GM12878 (cell line): ENCODE data around the gene MMEL1. TPM values are rescaled to one million over a fixed set of nuclear protein-coding genes. Genes with fewer than 3 reads are reported as not detected.

Source experiments
- ATAC-seq: fragments of 200-7000 bp; cut with Tn5 transposase; 3 replicates; pipeline ENCODE4 v1.9.1; 2020; ENCODE audit warnings: mild to moderate bottlenecking, moderate library complexity
- BruUV-seq: library from RNA; stranded (reverse); fragments of 400-500 nt; replicated peaks from 2 replicates; lab custom pipeline; 2021; lab: Mats Ljungman, UMichigan
- CTCF ChIA-PET: fragments of 300-600 bp; sonication (Branson Sonifier 250); formaldehyde crosslinking; extraction: SDS; loops from one replicate; lab custom pipeline; 2021; ENCODE audit warnings: inconsistent platforms; lab: Yijun Ruan, JAX
- POLR2A ChIA-PET: fragments of 350-600 bp; formaldehyde crosslinking; extraction: SDS; loops from one replicate; lab custom pipeline; 2021; ENCODE audit warnings: inconsistent platforms; lab: Charles Lee
- RAD21 ChIA-PET: fragments of 300-600 bp; sonication (Branson Sonifier 250); formaldehyde crosslinking; loops from one replicate; lab custom pipeline; 2023; ENCODE audit warnings: antibody characterized with exemption; ENCODE audit not compliant: unreplicated experiment; lab: Charles Lee
- SMC1A ChIA-PET: fragments of 300-600 bp; sonication (Branson Sonifier 250); formaldehyde crosslinking; loops from one replicate; lab custom pipeline; 2023; ENCODE audit not compliant: unreplicated experiment, uncharacterized antibody; lab: Charles Lee
- DNase-seq: peaks from one replicate; pipeline ENCODE4 v3.0.0-alpha.2; 2011; ENCODE audit warnings: low read depth, low spot score
- FAIRE-seq: peaks from 3 replicates; lab custom pipeline; 2011; peaks lifted over from hg19 to GRCh38; lab: Jason Lieb, UNC
- H2AFZ ChIP-seq: 2 replicates; pipeline ENCODE4 v1.6.0; 2011; ENCODE audit warnings: low read depth, low read length, control low read depth; ENCODE audit not compliant: control insufficient read depth
- H3K27ac ChIP-seq: 2 replicates; pipeline ENCODE4 v1.5.1; 2011; ENCODE audit warnings: control low read depth; ENCODE audit not compliant: control insufficient read depth, insufficient read depth
- H3K27me3 ChIP-seq, 2 experiments: replicated peaks in 1 of 2; 2 replicates each; pipeline versions ENCODE4 v1.6.0 to v1.6.1; 2011; ENCODE audit warnings: low read length in 1 of 2; ENCODE audit not compliant: control insufficient read depth in 2 of 2, insufficient read depth in 2 of 2
- H3K36me3 ChIP-seq, 2 experiments: 2 replicates each; pipeline ENCODE4 v1.5.1; 2011; ENCODE audit warnings: low read length in 1 of 2; ENCODE audit not compliant: control insufficient read depth in 2 of 2, insufficient read depth in 2 of 2
- H3K4me1 ChIP-seq: 2 replicates; pipeline ENCODE4 v1.6.1; 2011; ENCODE audit warnings: mild to moderate bottlenecking, low read length, moderate library complexity, mixed read lengths; ENCODE audit not compliant: control insufficient read depth, insufficient read depth
- H3K4me2 ChIP-seq: 2 replicates; pipeline ENCODE4 v1.6.0; 2011; ENCODE audit warnings: control low read depth; ENCODE audit not compliant: control insufficient read depth, insufficient read depth
- H3K4me3 ChIP-seq: fragments of 200-600 bp; sonication (generic); 2 replicates; pipeline ENCODE4 v1.5.1; 2016
- H3K79me2 ChIP-seq: 2 replicates; pipeline ENCODE4 v1.6.0; 2011; ENCODE audit warnings: low read length; ENCODE audit not compliant: control insufficient read depth, insufficient read depth
- H3K9ac ChIP-seq: 2 replicates; pipeline ENCODE4 v1.8.0; 2011; ENCODE audit warnings: low read length, control low read depth, mixed read lengths; ENCODE audit not compliant: control insufficient read depth, insufficient read depth
- H3K9me3 ChIP-seq: replicated peaks from 3 replicates; pipeline ENCODE4 v1.5.1; 2011; ENCODE audit warnings: mild to moderate bottlenecking, low read length; ENCODE audit not compliant: control insufficient read depth, insufficient read depth
- H4K20me1 ChIP-seq: 2 replicates; pipeline ENCODE4 v1.6.0; 2011; ENCODE audit not compliant: control insufficient read depth, insufficient read depth
- EGR1 ChIP-seq, 2 experiments: IDR thresholded peaks; 1 replicate in 1 of 2; 2 replicates in 1 of 2; pipeline ENCODE4 v1.6.1; 2011 to 2012; ENCODE audit warnings: low read depth in 2 of 2, low read length in 2 of 2, borderline replicate concordance in 1 of 2, mild to moderate bottlenecking in 1 of 2, moderate library complexity in 1 of 2
- FOS ChIP-seq: IDR thresholded peaks from 3 replicates; pipeline ENCODE4 v1.6.1; 2011; ENCODE audit warnings: borderline replicate concordance; ENCODE audit not compliant: insufficient read length; ENCODE audit errors: extremely low read depth
- KAT2A ChIP-seq: conservative IDR thresholded peaks from 2 replicates; pipeline ENCODE4 v1.6.1; 2011; ENCODE audit warnings: low read depth, low read length; ENCODE audit not compliant: control insufficient read depth
- LARP7 ChIP-seq: fragments of 450-650 bp; IDR thresholded peaks from 2 replicates; pipeline ENCODE4 v1.6.1; 2017; ENCODE audit warnings: mild to moderate bottlenecking
- NRF1 ChIP-seq: conservative IDR thresholded peaks from 2 replicates; pipeline ENCODE4 v1.6.1; 2011; ENCODE audit warnings: mild to moderate bottlenecking, low read depth, low read length, improper control_type of control experiment
- RAD51 ChIP-seq: fragments of 450-650 bp; IDR thresholded peaks from 2 replicates; pipeline ENCODE4 v1.6.1; 2016; ENCODE audit warnings: moderate library complexity, mild to moderate bottlenecking, inconsistent platforms
- RCOR1 ChIP-seq: conservative IDR thresholded peaks from 2 replicates; pipeline ENCODE4 v1.6.1; 2012; ENCODE audit warnings: low read depth, low read length, improper control_type of control experiment
- SP1 ChIP-seq: IDR thresholded peaks from one replicate; pipeline ENCODE4 v1.6.1; 2011; ENCODE audit warnings: low read depth, low read length
- SREBF2 ChIP-seq: IDR thresholded peaks from 2 replicates; pipeline ENCODE4 v1.6.1; 2012; ENCODE audit warnings: mild to moderate bottlenecking, low read length
- TCF7 ChIP-seq: IDR thresholded peaks from 2 replicates; pipeline ENCODE4 v1.6.1; 2014; ENCODE audit warnings: antibody characterized with exemption, borderline replicate concordance
- YBX1 ChIP-seq: fragments of 450-650 bp; IDR thresholded peaks from 2 replicates; pipeline ENCODE4 v1.6.1; 2016; ENCODE audit warnings: antibody characterized with exemption
- ZNF207 ChIP-seq: fragments of 450-650 bp; IDR thresholded peaks from 2 replicates; pipeline ENCODE4 v1.6.1; 2014; ENCODE audit warnings: antibody characterized with exemption, mild to moderate bottlenecking, borderline replicate concordance
- WGBS: methylation state at CpG from one replicate; pipeline ENCODE4 v1.1.6; 2016; ENCODE audit warnings: low lambda C conversion rate; ENCODE audit not compliant: insufficient replicate concordance, insufficient coverage; ENCODE audit errors: missing lambda C conversion rate; 5-methylcytosine and 5-hydroxymethylcytosine counted together
- in situ Hi-C: fragments of 300-500 bp; cut with MboI; formaldehyde crosslinking; loops from 9 replicates; pipeline ENCODE4 v1.14.3; 2018; ENCODE audit warnings: mixed read lengths
- intact Hi-C: fragments of 100-400 bp; cut with micrococcal nuclease; formaldehyde crosslinking; loops from one replicate; pipeline ENCODE4 v1.14.2; 2022; ENCODE audit not compliant: unreplicated experiment
- polyA plus RNA-seq, 11 experiments: library from polyadenylated mRNA; depleted of rRNA in 4 of 11; unstranded in 6 of 11; stranded (reverse) in 5 of 11; fragments of >200 nt; fragmentation: Nextera tagmentation in 4 of 11; fragmentation: Illumina TruSeq in 1 of 11; extraction: Ambion mirVana in 4 of 11; extraction: Trizol in 1 of 11; gene quantifications; 1 replicate in 1 of 11; 2 replicates in 10 of 11; pipeline versions ENCODE4 v1.2.1 to v1.2.3, GENCODE V29; 2011 to 2016; ENCODE audit warnings: inconsistent platforms in 2 of 11, missing spikeins in 2 of 11, low read depth in 1 of 11
- total RNA-seq, 4 experiments: library from RNA; depleted of rRNA in 3 of 4; stranded (reverse); fragments of >200 nt in 3 of 4; fragmentation: Illumina TruSeq in 1 of 4; extraction: Trizol in 1 of 4; gene quantifications; 2 replicates each; pipeline versions ENCODE4 v1.2.1 to v1.2.3, GENCODE V29; 2013 to 2021
- TF ChIP-seq, protein P1 (sequence below): IDR thresholded peaks from 2 replicates; pipeline ENCODE4 v1.6.1; 2011; ENCODE audit warnings: borderline replicate concordance, low read depth, mild to moderate bottlenecking, moderate library complexity, low read length; ENCODE audit not compliant: insufficient read depth, poor library complexity, severe bottlenecking
- TF ChIP-seq, protein P2 (sequence below): fragments of 450-650 bp; formaldehyde crosslinking; IDR thresholded peaks from 2 replicates; pipeline ENCODE4 v1.4.0; 2020; ENCODE audit warnings: mild to moderate bottlenecking, moderate library complexity
- TF ChIP-seq, protein P3 (sequence below): IDR thresholded peaks from 2 replicates; pipeline ENCODE4 v1.6.1; 2012; ENCODE audit warnings: improper control_type of control experiment, low read depth, low read length; ENCODE audit not compliant: insufficient replicate concordance

Gene MMEL1
- total and polyA plus RNA-seq, 10 of the 15 experiments (the other 5 are each of a cell fraction or from before 2014, with no cell fraction given), result 0.11 TPM; not detected in 9

DNA sequence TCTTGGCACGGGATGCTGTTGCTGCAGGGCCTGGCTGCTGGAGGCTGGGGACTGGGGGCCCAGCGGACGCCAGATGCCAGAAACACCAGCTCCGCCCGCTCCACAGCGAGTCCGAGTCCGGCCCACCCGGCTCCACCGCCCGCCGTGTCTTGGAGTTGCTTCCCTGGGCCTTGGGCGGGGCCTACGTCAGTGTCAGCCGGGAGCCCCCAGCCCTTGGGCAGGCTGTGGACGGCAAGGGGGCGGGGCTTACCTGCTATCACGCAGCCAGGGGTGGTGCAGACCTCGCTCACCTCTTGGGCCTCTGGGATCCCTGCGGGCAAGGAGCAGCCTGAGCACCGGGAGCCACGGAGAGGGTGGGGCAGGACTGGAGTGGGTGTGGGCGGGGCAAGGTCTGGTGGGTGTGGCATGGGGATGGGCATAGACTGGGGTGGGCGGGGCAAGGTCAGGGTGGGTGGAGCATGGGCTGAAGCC lies 21.8 kb downstream of the MMEL1 start:
- no peak for DNase-seq
- CTCF ChIA-PET, result interaction anchor here (0.6 kb wide), 1 partner anchor 1037 kb away, joined by 3 read pairs; no protein-coding TSS in a partner anchor
- Histone ChIP-seq H3K4me3 (no peak overlapping the region), H3K79me2 (no peaks in the 10 kb centered on the region), H3K27me3 (no peaks in the 10 kb centered on the region), H2AFZ (no peak overlapping the region), H3K4me1 (no peaks in the 10 kb centered on the region), H3K4me2 (no peak overlapping the region), H3K9me3 (no peaks in the 10 kb centered on the region; the same call in 2 of the 3 replicates), H4K20me1 (no peaks in the 10 kb centered on the region), H3K9ac (no peak overlapping the region), H3K27ac (no peak overlapping the region), H3K36me3 (no peaks in the 10 kb centered on the region)
- WGBS, result 32% methylated on average over 24 of the region's 24 CpGs
- BruUV-seq, result no TSS peak
- SMC1A ChIA-PET, result no interaction called here
- in situ Hi-C loops (no loop called here), intact Hi-C loops (no loop called here)
- RAD21 ChIA-PET, result no interaction called here
- POLR2A ChIA-PET, result no interaction called here
- peak; percentile 60 for ATAC-seq
- FAIRE-seq, result no peak
- TF ChIP-seq, protein P1, sequence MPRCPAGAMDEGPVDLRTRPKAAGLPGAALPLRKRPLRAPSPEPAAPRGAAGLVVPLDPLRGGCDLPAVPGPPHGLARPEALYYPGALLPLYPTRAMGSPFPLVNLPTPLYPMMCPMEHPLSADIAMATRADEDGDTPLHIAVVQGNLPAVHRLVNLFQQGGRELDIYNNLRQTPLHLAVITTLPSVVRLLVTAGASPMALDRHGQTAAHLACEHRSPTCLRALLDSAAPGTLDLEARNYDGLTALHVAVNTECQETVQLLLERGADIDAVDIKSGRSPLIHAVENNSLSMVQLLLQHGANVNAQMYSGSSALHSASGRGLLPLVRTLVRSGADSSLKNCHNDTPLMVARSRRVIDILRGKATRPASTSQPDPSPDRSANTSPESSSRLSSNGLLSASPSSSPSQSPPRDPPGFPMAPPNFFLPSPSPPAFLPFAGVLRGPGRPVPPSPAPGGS, result no peak
- TF ChIP-seq, protein P2, sequence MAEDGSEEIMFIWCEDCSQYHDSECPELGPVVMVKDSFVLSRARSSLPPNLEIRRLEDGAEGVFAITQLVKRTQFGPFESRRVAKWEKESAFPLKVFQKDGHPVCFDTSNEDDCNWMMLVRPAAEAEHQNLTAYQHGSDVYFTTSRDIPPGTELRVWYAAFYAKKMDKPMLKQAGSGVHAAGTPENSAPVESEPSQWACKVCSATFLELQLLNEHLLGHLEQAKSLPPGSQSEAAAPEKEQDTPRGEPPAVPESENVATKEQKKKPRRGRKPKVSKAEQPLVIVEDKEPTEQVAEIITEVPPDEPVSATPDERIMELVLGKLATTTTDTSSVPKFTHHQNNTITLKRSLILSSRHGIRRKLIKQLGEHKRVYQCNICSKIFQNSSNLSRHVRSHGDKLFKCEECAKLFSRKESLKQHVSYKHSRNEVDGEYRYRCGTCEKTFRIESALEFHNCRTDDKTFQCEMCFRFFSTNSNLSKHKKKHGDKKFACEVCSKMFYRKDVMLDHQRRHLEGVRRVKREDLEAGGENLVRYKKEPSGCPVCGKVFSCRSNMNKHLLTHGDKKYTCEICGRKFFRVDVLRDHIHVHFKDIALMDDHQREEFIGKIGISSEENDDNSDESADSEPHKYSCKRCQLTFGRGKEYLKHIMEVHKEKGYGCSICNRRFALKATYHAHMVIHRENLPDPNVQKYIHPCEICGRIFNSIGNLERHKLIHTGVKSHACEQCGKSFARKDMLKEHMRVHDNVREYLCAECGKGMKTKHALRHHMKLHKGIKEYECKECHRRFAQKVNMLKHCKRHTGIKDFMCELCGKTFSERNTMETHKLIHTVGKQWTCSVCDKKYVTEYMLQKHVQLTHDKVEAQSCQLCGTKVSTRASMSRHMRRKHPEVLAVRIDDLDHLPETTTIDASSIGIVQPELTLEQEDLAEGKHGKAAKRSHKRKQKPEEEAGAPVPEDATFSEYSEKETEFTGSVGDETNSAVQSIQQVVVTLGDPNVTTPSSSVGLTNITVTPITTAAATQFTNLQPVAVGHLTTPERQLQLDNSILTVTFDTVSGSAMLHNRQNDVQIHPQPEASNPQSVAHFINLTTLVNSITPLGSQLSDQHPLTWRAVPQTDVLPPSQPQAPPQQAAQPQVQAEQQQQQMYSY (CRISPR knock-in tag), result no peak
- TF ChIP-seq NRF1, result no peak
- no peak for TF ChIP-seq RCOR1
- no peak for TF ChIP-seq YBX1
- no peak for TF ChIP-seq TCF7
- no peak for TF ChIP-seq SP1
- no peak for TF ChIP-seq SREBF2
- no peak for TF ChIP-seq RAD51
- no peak for TF ChIP-seq ZNF207
- TF ChIP-seq FOS, result no peak
- TF ChIP-seq, protein P3, sequence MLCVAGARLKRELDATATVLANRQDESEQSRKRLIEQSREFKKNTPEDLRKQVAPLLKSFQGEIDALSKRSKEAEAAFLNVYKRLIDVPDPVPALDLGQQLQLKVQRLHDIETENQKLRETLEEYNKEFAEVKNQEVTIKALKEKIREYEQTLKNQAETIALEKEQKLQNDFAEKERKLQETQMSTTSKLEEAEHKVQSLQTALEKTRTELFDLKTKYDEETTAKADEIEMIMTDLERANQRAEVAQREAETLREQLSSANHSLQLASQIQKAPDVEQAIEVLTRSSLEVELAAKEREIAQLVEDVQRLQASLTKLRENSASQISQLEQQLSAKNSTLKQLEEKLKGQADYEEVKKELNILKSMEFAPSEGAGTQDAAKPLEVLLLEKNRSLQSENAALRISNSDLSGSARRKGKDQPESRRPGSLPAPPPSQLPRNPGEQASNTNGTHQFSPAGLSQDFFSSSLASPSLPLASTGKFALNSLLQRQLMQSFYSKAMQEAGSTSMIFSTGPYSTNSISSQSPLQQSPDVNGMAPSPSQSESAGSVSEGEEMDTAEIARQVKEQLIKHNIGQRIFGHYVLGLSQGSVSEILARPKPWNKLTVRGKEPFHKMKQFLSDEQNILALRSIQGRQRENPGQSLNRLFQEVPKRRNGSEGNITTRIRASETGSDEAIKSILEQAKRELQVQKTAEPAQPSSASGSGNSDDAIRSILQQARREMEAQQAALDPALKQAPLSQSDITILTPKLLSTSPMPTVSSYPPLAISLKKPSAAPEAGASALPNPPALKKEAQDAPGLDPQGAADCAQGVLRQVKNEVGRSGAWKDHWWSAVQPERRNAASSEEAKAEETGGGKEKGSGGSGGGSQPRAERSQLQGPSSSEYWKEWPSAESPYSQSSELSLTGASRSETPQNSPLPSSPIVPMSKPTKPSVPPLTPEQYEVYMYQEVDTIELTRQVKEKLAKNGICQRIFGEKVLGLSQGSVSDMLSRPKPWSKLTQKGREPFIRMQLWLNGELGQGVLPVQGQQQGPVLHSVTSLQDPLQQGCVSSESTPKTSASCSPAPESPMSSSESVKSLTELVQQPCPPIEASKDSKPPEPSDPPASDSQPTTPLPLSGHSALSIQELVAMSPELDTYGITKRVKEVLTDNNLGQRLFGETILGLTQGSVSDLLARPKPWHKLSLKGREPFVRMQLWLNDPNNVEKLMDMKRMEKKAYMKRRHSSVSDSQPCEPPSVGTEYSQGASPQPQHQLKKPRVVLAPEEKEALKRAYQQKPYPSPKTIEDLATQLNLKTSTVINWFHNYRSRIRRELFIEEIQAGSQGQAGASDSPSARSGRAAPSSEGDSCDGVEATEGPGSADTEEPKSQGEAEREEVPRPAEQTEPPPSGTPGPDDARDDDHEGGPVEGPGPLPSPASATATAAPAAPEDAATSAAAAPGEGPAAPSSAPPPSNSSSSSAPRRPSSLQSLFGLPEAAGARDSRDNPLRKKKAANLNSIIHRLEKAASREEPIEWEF, result no peak
- TF ChIP-seq EGR1 (IDR thresholded peaks at IDR 0.05; ENCODE audit: borderline replicate concordance in 1 of 2, low read depth in 2 of 2, low read length in 2 of 2), result no peak
- no peak for TF ChIP-seq LARP7
- TF ChIP-seq KAT2A, result no peak
